Adipose tissue (tissue), 3 donors: ENCODE data around the gene TMEM163. TPM values are rescaled to one million over a fixed set of nuclear protein-coding genes. Genes with fewer than 3 reads are reported as not detected.

ENCODE experiments used
- H3K27ac ChIP-seq: one replicate; pipeline ENCODE4 v1.5.1; 2013; ENCODE audit warnings: low read depth, low read length
- WGBS, 3 donors: extraction: QIAGEN DNeasy Blood & Tissue Kit; methylation state at CpG; one replicate each; pipeline ENCODE4 v1.1.7; 2013; 5-methylcytosine and 5-hydroxymethylcytosine counted together
- polyA plus RNA-seq, 3 donors: library from polyadenylated mRNA; stranded (reverse); fragments of 200-250 nt; gene quantifications; one replicate each; pipeline ENCODE4 v1.2.3, GENCODE V29; 2013
- donor health status: healthy with polysubstance abuse.
- donor health status: Bipolar disorder and iron deficiency.
- donor health status: healthy.

TMEM163 gene
- polyA plus RNA-seq, 3 donors, result 1.5 to 36.4 (median 2.4) TPM

GRCh38 chr2:134460583-134460998 lies 258.2 kb downstream of the TMEM163 start:
- H3K27ac ChIP-seq, result no peak overlapping the region
- 35 to 73% (median 64%) methylated on average over 8 of the region's 8 CpGs for whole genome bisulfite sequencing, 3 donors

GRCh38 chr2:134459706-134460406 lies 258.9 kb downstream of the TMEM163 start:
- WGBS, 3 donors, result 86 to 95% (median 94%) methylated on average over 11 of the region's 11 CpGs
- H3K27ac ChIP-seq, result no peak overlapping the region

GRCh38 chr2:134458950-134459349 lies 259.9 kb downstream of the TMEM163 start:
- WGBS, 3 donors, result 90 to 96% (median 93%) methylated on average over 10 of the region's 10 CpGs
- no peak overlapping the region for H3K27ac ChIP-seq

DNA sequence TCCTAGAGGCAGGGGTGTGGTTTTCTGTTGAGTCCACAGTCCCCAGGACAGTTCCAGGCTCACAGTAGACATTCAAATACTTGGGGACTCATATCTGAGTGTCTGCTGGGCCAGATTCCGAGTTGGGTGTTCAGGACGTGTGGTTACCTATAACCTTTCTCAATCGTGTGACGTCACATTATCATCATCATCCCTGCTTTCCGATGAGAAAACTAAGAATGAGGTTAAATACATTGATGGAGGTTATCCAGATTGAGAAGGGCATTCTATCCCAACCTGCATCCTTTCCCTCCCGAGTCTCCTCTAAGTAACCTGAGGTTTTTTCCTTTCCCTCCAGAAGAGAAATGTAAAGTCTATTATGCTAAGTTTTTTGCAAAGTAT lies 260.3 kb downstream of the TMEM163 start:
- no peak overlapping the region for H3K27ac ChIP-seq
- 91 to 93% (median 92%) methylated on average over 6 of the region's 6 CpGs for WGBS, 3 donors

DNA sequence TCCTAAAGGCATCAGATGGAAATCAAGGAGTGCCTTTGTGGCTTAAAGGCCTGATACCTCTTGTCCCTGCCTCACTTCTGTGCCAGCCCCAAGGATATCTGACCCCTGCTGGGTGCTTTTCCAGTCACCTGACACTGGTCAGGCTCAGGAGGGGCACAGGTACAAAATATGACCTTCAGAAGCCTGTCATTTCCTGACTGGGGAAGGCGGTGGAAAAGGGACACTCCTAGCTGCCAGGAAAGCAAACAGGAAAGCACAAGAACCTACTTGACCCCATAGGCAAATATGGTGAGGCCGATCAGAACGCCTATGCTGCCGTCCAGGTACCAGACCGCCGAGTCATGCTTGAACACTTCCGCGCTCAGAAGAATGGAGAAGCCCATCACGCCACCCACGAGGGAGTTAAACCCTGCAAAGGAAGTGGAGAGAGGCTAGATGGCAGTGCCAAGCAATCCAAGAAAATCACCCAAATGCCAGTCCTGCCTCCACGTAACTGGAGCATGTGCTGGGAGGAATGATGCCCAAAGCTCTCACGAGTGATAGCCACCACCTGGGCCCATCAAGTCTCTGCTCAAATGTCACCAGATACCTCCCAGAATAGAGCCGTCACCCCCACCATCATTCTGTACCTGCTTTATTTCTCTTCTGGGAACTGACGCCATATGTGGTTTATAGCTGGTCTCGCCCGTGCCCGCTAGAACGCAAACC lies 260.9 kb downstream of the TMEM163 start:
- H3K27ac ChIP-seq, result no peak overlapping the region
- WGBS, 3 donors, result 69 to 80% (median 76%) methylated on average over 18 of the region's 18 CpGs

- no peak overlapping the region for H3K27ac ChIP-seq
- WGBS, 3 donors, result 90 to 92% (median 90%) methylated on average over 7 of the region's 7 CpGs
Measured at GRCh38 chr2:134457353-134457752, 261.4 kb downstream of the TMEM163 start.

GRCh38 chr2:134455426-134455825 lies 263.4 kb downstream of the TMEM163 start:
- no peak overlapping the region for H3K27ac ChIP-seq
- WGBS, 3 donors, result 85 to 99% (median 88%) methylated on average over 10 of the region's 10 CpGs

DNA sequence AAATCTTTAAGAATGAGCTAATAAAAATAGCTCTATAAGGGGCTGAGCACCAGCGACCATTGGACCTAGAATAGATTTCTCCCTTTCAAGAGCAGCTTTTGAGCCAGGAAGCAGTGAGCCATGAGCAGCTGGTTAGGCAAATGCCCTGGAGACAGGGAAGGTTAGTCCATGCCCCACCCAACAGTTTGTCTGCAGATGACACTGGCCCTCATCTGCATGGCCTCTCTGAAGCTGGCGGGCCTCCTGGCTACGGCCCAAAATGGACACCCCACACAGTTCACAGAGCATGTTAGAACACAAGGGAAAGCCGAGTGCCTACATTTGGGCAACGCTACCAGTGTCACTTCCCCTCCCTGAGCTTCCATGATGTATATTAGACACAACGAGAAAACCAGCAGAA lies 263.9 kb downstream of the TMEM163 start:
- no peak overlapping the region for H3K27ac ChIP-seq
- WGBS, 3 donors, result 62 to 79% (median 78%) methylated on average over 6 of the region's 6 CpGs

- WGBS, 3 donors, result 70 to 76% (median 73%) methylated on average over 8 of the region's 8 CpGs
- H3K27ac ChIP-seq, result no peak overlapping the region
Measured at GRCh38 chr2:134454426-134454825, 264.4 kb downstream of the TMEM163 start.

GRCh38 chr2:134453973-134454372 lies 264.8 kb downstream of the TMEM163 start:
- H3K27ac ChIP-seq, result no peak overlapping the region
- 81 to 88% (median 82%) methylated on average over 10 of the region's 10 CpGs for WGBS, 3 donors

GRCh38 chr2:134453476-134453875 lies 265.3 kb downstream of the TMEM163 start:
- no peak overlapping the region for H3K27ac ChIP-seq
- WGBS, 3 donors, result 82 to 85% (median 83%) methylated on average over 4 of the region's 4 CpGs

DNA sequence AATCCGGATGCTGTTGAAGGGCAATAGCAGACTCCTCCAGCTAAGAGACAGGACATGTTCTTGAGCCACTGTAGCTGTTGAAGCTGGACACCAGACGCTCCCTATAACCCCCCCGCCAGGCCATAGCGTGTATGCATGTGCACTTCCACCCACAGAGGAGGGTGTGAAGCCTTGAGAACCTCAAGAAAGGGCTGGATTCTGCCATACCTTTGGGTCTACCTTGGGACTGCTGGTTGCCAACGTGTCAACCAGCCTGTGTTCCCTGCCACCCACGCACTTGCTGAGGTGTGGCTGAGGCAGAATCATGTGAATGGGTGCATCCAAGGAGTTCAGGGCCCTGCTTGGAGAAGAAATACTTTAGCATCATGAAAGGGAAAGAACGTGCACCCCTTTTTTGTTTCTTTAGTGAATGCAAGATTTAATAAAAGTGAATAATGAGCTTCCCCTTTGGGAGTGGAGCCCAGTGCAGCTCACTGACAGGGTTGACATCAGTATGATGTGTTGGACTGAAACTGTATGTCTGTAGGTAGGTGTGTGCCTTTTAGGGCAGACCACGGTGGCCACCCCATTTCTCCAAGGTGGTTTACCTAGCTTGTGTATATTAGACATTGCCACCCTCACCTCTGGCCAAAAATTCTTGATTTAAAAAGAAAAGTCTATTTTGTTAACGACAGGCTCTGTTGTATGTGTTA lies 266.6 kb downstream of the TMEM163 start:
- no peak overlapping the region for H3K27ac ChIP-seq
- 86 to 93% (median 92%) methylated on average over 9 of the region's 9 CpGs for WGBS, 3 donors

DNA sequence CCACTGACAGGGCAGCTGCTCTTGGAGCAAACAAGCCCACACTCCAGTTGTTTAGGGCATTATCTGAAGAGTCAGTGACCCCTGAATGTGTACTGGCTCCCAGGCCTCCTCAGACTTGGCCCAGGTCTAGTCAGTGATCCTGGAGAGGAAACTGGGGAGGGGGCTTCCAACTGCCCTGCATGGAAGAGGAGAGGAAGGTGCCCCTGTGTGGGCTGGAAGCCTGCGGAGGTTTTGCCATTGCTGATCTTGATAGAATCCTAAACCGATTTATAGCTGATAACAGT lies 267.5 kb downstream of the TMEM163 start:
- WGBS, 3 donors, result 43 to 79% (median 47%) methylated on average over 2 of the region's 2 CpGs
- no peak overlapping the region for H3K27ac ChIP-seq

- 94 to 98% (median 97%) methylated on average over 15 of the region's 15 CpGs for WGBS, 3 donors
- no peak overlapping the region for H3K27ac ChIP-seq
Measured at GRCh38 chr2:134449751-134450513, 268.9 kb downstream of the TMEM163 start.

DNA sequence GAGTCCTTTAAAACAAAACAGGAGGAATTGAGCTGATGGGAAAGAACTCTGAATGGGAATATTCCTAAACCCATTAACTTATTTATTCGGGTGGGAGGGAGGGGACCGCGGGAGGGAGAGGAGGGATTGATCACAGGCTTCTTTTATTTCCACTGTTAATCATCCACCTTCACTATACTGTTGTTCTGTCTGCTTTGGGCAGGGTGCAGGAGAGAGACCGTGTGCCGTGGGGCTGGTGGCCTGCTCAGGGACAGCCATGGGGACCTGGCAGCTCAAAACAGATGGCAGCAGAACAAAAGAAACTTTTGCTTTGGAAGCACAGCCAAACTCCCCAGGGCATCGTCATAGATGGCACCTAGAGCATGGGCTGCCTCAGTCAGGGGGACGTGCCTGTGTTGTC lies 269.6 kb downstream of the TMEM163 start:
- WGBS, 3 donors, result 50 to 89% (median 88%) methylated on average over 7 of the region's 7 CpGs
- H3K27ac ChIP-seq, result no peak overlapping the region

- 86 to 97% (median 94%) methylated on average over 6 of the region's 6 CpGs for WGBS, 3 donors
Measured at GRCh38 chr2:134448650-134449049, 270.1 kb downstream of the TMEM163 start.

DNA sequence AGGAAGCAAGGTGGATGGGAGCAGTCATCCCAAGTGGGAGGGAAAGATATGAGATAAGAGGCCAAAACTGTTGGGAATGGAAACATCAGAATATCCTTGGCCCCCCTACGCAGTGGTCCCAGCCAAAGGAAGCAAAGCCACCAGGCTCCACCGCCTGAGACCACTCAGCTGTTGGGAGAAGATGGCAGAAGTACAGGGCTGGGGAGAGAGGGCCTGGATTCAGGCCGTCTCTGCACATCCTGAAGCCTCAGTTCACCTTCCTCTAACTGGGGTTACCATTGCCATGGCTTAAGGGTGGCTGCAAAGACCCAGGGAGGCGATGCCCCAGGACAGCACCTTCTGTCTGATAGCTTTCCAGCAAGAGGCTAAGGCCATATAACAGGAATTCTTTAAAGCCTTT lies 271.1 kb downstream of the TMEM163 start:
- H3K27ac ChIP-seq, result no peak overlapping the region
- 87 to 98% (median 94%) methylated on average over 4 of the region's 4 CpGs for WGBS, 3 donors

More at GRCh38 chr2:134448650-134449049, 270.1 kb downstream of the TMEM163 start:
- no peak overlapping the region for H3K27ac ChIP-seq

DNA sequence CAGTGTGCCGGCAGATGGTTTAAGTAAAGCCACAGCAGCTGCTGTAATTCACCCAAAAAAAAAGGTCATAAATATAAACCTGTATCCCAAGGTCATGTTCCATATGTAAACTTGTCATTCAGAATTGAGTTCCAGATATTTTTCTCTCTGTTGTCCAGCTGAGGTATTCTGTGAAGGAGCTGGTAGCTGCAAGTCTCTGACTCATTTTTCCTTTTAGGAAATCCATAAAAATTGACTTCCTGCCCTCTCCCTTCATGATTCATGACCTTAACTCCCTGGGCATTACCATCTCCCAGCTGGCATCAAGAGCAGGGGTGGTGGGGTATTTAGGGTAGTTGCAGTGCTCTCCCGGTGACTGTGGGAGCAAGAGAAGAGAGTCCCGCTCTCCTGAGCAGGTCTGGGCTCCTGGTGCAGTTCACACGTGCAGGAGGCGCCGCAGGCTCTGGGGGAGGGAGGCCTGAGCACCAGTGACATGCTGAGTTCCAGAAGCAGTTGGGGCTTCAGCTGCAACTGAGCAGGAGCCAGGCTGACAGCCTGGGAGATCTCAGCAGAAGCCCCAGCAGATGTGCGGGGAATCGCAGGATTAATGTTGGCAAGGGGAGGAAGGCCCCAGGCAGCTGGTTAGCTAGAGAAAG lies 272.3 kb downstream of the TMEM163 start:
- no peak overlapping the region for H3K27ac ChIP-seq
- 43 to 88% (median 70%) methylated on average over 8 of the region's 8 CpGs for WGBS, 3 donors
